RWPE1 (cell line): ENCODE measurements around the gene KRT31.
"Not testable (repeated sequence)": the region's sequence is repeated elsewhere in the genome, so short reads cannot be mapped to it uniquely, and the experiment has no call there.

Source experiments
- CTCF ChIA-PET: fragments of 350-600 bp; sonication (Branson Sonifier 250); formaldehyde crosslinking; extraction: SDS; loops from one replicate; lab custom pipeline; 2021; lab: Yijun Ruan, JAX
- POLR2A ChIA-PET: fragments of 400-600 bp; formaldehyde crosslinking; extraction: SDS; loops from one replicate; lab custom pipeline; 2020; ENCODE audit warnings: antibody characterized with exemption; ENCODE audit not compliant: low non-redundant PET; lab: Yijun Ruan, JAX
- DNase-seq: peaks from one replicate; pipeline ENCODE4 v3.0.0; 2012; ENCODE audit warnings: low spot score
- H3K27ac ChIP-seq: fragments of 450-650 bp; 2 replicates; pipeline ENCODE4 v1.5.1; 2017
- TF ChIP-seq, protein P1 (sequence below): fragments of 450-650 bp; conservative IDR thresholded peaks from 2 replicates; pipeline ENCODE4 v1.5.1; 2017; ENCODE audit warnings: low read depth, mild to moderate bottlenecking

The KRT31 gene

DNA sequence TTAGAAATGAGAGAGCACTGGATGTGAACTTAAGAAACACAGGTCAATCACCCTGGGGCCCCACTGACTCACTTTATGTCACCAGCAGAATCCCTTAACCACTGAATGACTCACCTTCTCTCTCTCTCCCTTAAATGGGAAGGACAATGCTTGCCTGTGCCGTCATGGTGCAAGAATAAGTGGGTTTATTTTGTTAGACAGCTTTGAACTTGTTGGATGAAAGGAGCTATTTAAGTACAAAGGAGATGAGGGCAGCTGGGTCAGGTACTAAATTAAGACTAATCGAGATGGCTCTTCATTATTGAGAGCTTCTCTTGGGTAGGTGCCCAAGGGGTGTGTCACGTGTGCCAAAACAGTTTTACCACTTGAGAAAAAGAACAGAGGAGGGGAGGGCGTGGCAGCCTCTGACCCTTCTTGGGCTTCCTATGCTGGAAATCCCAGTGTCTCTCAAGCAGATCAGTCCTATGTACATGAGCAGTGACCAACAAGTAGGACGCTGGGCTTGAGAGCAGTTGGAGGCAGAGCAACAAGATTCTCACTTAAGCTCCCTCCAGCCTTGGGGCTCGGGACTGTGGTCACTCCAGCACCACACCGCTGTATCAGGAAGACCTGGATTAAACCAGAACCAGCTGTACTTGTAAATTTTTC is 6.7 kb upstream of the KRT31 start:
- H3K27ac ChIP-seq, result peak overlapping the region; percentile 70
- peak; percentile 94 for DNase-seq

GRCh38 chr17:41403404-41404023 is 6.1 kb upstream of the KRT31 start:
- DNase-seq, result no peak
- ChIA-PET CTCF (interaction anchor here (0.6 to 1.2 kb wide), 3 partner anchors 145 to 168 kb away, joined by 3 to 4 read pairs (median 3); no protein-coding TSS in a partner anchor), POLR2A (no interaction called here)
- no peak overlapping the region for H3K27ac ChIP-seq
- TF ChIP-seq, protein P1, sequence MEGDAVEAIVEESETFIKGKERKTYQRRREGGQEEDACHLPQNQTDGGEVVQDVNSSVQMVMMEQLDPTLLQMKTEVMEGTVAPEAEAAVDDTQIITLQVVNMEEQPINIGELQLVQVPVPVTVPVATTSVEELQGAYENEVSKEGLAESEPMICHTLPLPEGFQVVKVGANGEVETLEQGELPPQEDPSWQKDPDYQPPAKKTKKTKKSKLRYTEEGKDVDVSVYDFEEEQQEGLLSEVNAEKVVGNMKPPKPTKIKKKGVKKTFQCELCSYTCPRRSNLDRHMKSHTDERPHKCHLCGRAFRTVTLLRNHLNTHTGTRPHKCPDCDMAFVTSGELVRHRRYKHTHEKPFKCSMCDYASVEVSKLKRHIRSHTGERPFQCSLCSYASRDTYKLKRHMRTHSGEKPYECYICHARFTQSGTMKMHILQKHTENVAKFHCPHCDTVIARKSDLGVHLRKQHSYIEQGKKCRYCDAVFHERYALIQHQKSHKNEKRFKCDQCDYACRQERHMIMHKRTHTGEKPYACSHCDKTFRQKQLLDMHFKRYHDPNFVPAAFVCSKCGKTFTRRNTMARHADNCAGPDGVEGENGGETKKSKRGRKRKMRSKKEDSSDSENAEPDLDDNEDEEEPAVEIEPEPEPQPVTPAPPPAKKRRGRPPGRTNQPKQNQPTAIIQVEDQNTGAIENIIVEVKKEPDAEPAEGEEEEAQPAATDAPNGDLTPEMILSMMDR, result no peak

More for the DNA sequence above, 6.7 kb upstream of the KRT31 start:
- TF ChIP-seq, protein P1, result no peak
- ChIA-PET POLR2A (interaction anchor here (0.6 kb wide), 1 partner anchor 144 kb away, joined by 3 read pairs; no protein-coding TSS in a partner anchor), CTCF (interaction anchor here (0.6 to 1.2 kb wide), 7 partner anchors 145 to 769 kb away, joined by 3 to 4 read pairs (median 3); partner anchors contain the start of gene KRTAP4-6)

- no peak overlapping the region for H3K27ac ChIP-seq
- CTCF ChIA-PET, result no interaction called here
- TF ChIP-seq, protein P1, result no peak
- no peak for DNase-seq
- POLR2A ChIA-PET, result no interaction called here
These were observed 4.8 kb upstream of the KRT31 start for GRCh38 chr17:41402161-41402560.

DNA sequence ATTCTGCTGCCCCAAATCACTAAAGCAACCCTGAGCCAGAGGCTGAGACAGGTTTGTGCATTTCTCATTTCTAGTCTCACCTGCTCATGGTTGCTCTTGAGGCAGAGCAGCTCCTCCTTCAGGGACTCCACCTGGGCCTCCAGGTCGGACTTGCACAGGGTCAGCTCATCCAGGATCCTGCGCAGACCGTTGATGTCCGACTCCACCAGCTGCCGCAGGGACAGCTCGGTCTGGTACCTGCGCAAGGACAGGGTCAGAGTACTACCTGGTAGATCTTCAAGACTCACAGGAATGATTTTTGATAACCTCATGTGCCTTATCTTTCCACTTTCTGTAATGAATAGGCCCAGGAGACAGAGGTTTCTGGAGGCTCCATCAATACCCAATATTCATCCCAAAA is 1.1 kb downstream of the KRT31 start:
- TF ChIP-seq, protein P1, result no peak
- CTCF ChIA-PET, result no interaction called here
- POLR2A ChIA-PET, result interaction anchor here (0.6 kb wide), 1 partner anchor 17 kb away, joined by 4 read pairs; no protein-coding TSS in a partner anchor
- H3K27ac ChIP-seq, result no peak overlapping the region
- no peak for DNase-seq

DNA sequence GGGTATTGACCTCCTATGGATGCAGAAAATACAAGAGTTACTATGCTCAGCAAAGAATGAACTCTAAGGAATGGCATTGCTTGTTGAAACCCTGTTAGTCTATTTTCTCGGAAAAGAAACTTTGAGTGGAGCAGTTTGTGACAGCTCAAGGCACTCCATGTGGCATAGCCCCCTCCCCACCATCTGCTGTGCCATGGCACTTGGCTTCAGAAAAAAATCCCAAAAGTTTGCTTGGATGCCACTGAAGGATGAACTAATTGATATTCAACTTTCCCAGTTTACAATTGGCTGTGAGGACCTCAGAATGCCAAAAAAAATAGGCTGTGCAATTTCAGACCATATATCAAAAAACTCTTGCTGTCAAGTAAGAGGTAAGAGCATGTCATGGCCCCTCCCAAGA is 1.8 kb downstream of the KRT31 start:
- DNase-seq, result no peak
- H3K27ac ChIP-seq, result peak overlapping the region; percentile 71; the same call in 1 of the 2 replicates
- POLR2A ChIA-PET, result interaction anchor here (0.6 kb wide), 1 partner anchor 16 kb away, joined by 4 read pairs; no protein-coding TSS in a partner anchor
- TF ChIP-seq, protein P1, result no peak
- CTCF ChIA-PET, result no interaction called here

DNA sequence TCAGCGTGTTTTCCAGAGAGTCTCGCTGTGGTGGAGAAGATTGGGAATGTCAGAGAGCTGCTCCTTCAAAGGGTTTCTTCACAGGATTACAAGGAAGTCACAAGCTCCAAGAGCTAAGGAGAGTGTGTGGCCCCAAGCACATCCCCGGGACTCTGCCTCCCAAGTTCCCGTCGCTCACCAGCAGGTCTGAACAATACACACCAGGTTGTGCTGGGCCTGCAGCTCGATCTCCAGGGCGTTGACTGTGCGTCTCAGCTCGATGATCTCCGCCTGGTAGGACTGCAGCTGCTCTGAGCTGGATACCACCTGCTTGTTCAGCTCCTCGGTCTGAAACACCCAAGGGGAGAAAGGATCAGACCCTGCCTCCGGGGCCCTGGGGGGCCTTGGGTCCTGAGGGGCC is 2.4 kb downstream of the KRT31 start:
- H3K27ac ChIP-seq, result peak overlapping the region; percentile 71
- CTCF ChIA-PET, POLR2A ChIA-PET, DNase-seq: not testable (repeated sequence)
